HG03521 (cell line): ENCODE results near the gene ACSL6.

Experiments
- ATAC-seq: cut with Tn5 transposase; IDR thresholded peaks from one replicate; pipeline ENCODE4 v1.9.1; 2021; ENCODE audit warnings: mild to moderate bottlenecking, moderate library complexity; ENCODE audit not compliant: unreplicated experiment

ACSL6 gene

GRCh38 chr5:132017738-132018625, 6.5 kb upstream of the ACSL6 start:
- no peak for ATAC-seq

- no peak for ATAC-seq
Observed at GRCh38 chr5:132017316-132017715, 5.9 kb upstream of the ACSL6 start.

DNA sequence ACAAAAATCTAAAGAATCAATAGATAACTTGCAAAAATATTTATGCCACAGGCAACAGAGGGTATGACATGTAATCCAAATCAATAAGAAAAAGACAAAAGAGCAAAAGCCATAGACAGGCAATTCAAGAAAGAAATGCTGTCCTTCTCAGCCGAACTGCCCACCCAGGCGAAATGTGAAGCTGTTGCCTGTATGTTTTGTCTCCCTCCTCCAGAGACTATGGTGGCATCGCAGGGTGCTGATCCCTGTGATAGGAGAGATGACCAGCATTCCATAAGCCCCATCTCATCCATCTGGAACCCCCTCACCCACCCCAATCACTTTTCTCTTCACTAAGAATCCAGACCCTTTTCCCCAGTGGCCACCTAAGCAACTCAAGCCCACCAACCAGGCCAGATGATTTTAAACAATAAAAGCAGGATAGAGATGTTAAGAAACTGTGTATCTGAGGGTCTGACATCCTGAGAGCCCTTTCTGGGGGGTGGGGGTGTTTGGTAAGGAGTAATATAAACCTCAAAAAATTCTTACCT, 5.3 kb upstream of the ACSL6 start:
- no peak for ATAC-seq

DNA sequence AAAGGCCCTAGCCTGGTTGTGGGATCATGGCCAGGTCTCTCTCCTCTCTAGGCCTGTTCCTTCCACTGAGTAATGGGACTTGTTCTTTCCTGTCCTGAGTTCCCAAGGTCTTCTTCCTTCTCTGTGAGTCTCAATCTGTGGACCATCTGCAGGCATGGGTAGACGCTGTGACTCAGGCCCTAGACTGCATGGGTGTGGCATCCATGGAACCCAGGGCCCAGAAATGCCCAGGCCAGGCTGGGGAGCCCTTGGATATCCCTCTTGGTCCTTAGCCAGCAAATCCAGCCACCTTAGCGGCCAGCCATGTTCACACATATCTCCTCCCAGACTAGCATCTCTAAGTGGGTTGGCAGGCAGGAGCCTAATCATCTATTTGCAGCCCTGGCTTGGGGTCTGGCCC, 2.3 kb upstream of the ACSL6 start:
- no peak for ATAC-seq

GRCh38 chr5:132013006-132013689, 1.7 kb upstream of the ACSL6 start:
- ATAC-seq: no peak

DNA sequence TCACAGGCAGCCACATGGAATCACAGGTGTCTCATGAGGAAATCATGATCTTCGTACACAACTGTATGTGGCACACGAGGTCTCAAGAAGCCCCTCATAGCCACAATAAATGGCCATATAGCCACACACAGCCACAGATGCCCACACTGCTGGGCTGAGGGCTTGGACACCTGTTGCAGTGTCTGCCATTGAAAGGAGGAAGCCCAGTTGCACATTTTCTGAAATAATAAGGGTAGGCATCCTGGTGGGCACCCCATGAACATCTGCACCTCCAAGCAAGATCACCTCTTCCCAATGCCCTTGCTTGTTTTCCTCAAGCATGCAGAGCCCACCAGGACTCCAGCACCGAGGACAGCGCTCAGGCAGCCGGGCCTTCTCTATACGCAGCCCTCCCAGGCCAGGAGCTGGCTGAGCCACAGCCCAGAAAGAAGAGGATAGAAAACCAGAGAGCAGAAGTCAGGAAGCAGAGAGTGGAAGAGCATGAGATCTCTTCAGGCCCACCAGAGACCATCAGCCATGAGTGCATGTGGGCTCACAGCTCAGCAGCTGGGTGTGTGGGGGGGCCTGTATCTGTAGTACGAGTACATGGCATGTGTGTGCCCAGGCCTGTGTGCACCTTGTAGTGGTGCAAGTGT, 1.0 kb upstream of the ACSL6 start:
- ATAC-seq: no peak

DNA sequence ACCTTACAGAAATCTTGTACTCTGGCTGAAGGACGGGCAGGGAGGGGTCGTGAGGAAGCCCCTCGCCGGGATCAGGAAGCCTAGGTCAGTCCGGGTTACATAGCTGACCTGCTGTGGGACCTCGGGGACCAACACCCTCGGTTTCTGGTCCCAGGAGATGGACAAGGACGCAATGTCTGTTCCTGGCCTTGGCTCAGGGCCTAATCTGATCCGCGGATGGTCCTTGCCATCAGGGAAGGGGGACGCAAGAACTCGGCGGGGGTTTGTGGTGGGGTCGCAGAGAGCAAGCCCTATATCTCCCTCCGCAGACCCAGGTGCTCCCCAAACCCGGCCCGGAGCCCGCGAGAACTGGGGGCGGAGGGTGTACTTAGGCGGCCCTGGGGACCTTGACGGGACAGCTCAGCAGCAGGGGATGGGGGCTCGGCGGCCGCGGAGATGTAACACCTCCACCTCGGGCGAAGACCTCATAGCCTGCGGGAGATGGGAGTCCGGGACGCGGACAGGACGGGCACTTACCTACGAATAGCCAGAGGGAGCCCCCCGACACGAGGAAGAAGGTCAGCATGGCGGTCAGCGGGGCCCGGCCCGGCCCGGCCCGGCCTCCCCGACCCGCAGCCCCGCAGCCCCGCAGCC, 353 bp downstream of the ACSL6 start:
- no peak for ATAC-seq

- ATAC-seq: no peak
Observed at GRCh38 chr5:132010645-132010988, 841 bp downstream of the ACSL6 start.

DNA sequence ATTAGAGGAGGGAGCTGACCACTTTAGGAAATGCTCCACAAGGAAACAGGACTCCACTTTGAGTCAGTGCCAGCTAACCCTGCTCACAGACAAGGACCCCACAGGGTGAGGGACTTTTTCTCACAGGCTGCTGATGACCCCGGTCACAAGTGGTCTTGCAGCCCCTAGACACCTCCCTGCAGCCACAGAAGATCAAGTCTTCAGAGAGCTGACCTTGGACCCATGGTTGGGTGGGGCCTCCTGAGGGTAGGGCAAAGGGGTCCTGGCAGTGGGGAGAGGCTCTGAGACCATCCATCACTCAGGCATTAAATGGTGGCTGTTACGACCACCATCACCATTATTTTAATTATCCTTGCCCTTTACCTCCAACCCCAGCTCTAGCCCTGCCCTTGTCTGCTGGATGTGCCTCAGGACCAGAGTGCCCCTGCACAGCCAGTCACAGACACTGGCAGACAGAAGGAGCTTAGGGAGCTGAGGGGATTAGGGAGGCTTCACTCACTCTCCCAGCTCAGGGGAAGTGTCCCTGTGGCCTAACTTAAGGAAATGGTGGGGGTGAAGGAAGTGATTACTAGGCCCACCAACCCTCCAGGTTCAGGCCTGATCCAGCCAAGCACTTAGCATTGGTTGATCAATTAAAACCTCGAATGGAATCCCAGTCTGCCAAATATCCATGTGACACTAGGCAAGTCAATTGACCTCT, 1.6 kb downstream of the ACSL6 start:
- no peak for ATAC-seq

DNA sequence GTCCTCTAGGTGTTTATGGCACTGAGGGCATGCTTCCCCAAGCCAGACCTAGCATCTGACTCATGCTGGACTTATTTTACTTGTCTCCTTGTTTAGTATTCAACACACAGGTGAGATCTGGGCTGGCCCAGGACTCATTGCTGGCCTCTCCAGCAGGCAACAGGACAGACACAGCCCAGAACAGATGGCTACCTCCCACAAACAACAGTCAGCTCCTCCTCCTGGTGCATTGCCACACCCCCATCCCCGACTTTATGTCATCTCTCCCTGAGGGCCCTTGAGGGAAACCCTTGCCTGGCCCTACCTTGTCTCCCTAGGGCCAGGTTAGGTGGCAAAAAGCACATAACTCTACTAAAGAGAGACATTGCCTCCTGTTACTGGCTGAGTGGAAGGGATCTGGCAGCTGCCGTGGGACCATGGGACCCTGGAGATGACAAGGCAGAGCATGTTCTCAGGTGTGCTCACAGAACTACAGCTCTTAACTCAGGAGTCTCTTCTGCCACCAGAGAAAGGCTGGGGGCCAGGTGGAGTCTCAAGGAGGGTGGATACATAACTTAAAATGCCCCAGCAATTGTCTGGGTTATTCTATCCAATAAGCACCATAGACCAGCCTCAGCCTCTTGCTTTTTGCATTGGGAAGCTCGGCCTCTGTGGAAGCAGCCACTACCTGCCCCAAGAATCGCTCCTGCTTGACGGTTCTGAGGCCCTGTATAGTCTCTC, 2.3 kb downstream of the ACSL6 start:
- ATAC-seq: no peak

- ATAC-seq: no peak
Observed at GRCh38 chr5:132008163-132008473, 3.3 kb downstream of the ACSL6 start.

GRCh38 chr5:132007399-132008162, 3.9 kb downstream of the ACSL6 start:
- peak; percentile 45 for ATAC-seq

GRCh38 chr5:132006331-132007120, 4.9 kb downstream of the ACSL6 start:
- ATAC-seq: no peak

- ATAC-seq: no peak
Observed at GRCh38 chr5:132005591-132005990, 5.9 kb downstream of the ACSL6 start.

DNA sequence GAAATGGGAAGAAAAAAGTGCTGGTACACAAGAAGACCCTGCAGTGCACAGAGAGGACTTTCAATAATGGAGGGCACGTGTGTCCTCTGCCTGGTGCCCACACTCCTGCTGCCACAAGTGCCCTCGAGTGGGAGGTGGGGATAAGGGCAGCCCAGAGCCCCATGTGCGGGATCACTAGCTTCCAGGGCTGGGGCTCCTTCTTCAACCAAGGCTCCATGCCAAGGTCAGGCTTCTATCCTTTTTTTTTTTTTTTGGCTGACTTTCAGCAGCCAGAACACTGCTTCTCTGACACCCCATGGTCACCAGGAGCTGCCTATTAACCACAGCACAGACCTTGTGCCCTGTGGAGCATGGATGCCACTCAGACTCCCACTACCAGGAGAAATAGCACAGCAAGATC, 7.5 kb downstream of the ACSL6 start:
- no peak for ATAC-seq

- ATAC-seq: no peak
Observed at GRCh38 chr5:132003170-132003744, 8.2 kb downstream of the ACSL6 start.

DNA sequence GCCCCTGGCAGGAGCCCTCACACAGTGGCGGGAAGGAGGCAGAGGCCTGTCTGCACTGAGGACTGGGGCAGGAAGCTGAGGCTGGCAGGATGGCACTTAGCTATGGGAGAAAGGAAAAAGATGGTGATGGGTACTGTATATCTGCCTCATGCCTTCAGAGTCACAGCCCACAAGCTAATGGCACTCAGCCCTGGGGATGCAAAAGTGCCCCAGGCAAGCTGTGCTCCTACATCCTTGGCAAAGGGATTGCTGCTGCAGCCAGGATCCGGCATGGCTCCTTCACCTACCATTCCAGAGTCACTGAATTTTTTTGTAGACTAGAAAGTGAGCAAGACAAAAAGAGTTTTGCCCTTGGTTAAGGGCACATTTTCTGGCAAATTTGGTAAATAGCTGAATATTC, 8.7 kb downstream of the ACSL6 start:
- no peak for ATAC-seq
